Mesothelial cell of epicardium (in vitro differentiated cells): Measurements from ENCODE around the gene ARID3C. TPM values are rescaled to one million over a fixed set of nuclear protein-coding genes. Genes with fewer than 3 reads are reported as not detected.

Experiments used
- DNase-seq, 2 experiments: peaks; one replicate each; pipeline ENCODE4 v3.0.0; 2021; ENCODE audit warnings: low spot score in 2 of 2; ENCODE audit not compliant: unreplicated experiment in 2 of 2
- H3K27ac Mint-ChIP-seq: 2 replicates; pipeline ENCODE4 v1.8.0; 2021; ENCODE audit warnings: mixed read lengths
- H3K27me3 Mint-ChIP-seq: 2 replicates; pipeline ENCODE4 v1.8.0; 2021; ENCODE audit warnings: low read depth, mixed read lengths
- H3K36me3 Mint-ChIP-seq: 2 replicates; pipeline ENCODE4 v1.8.0; 2021; ENCODE audit warnings: mixed read lengths
- H3K4me1 Mint-ChIP-seq: 2 replicates; pipeline ENCODE4 v1.8.0; 2021; ENCODE audit warnings: mixed read lengths
- H3K4me3 Mint-ChIP-seq: 2 replicates; pipeline ENCODE4 v1.8.0; 2021; ENCODE audit warnings: mild to moderate bottlenecking, moderate library complexity, mixed read lengths
- H3K9me3 Mint-ChIP-seq: 2 replicates; pipeline ENCODE4 v1.8.0; 2021; ENCODE audit warnings: mixed read lengths
- total RNA-seq: library from RNA; stranded (reverse); gene quantifications from 3 replicates; pipeline ENCODE4 v1.2.1, GENCODE V29; 2021
- TF ChIP-seq, protein P1 (sequence below): fragments of 200-600 bp; sonication (generic); IDR thresholded peaks from one replicate; pipeline ENCODE4 v1.5.0; 2021; ENCODE audit warnings: antibody characterized with exemption; ENCODE audit not compliant: unreplicated experiment

The ARID3C gene
- total RNA-seq, 1 donor from 2014 or later, result 0.80 TPM

DNA sequence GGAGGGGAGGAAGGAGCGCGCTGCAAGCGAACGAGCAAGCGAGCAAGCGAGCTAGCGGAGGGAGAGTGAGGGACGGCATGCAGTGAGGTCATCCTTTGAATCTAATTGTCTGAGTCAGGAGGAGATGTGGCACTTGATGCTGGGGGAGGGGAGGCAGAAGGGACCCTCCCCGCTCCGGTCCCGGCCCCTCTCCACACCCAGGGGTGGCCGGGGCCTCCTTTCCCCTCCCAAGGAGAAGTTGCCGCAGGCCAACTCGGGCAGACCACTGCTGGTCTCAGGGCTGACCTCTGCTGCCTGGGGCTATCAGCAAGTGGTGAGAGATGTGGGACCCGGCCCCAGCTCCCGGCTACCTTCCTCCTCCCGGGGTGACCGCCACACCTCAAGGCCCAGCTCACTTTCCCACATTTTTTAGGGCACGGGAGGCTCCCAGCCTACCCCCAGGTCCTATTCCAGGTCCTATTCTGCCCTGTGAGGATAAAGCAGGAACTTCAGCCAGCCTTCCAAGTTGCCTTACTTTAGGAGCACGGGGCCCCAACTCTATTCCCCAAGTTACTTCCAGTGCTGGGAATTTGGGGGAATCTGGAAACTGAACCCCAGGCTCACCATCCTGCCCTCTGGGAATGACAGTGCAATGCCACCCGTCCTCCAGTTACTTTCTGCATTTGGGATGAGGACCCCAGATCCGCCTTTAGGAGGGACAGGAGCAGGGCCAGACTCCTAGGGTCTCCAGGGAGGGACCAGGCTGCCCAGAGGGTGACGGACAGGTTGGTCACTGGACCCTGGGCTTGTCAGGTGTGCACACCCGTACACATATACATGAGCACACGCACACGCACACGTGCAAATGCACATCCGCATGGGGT is 50.4 kb downstream of the ARID3C start:
- H3K36me3 Mint-ChIP-seq, result no peaks in the 10 kb centered on the region

DNA sequence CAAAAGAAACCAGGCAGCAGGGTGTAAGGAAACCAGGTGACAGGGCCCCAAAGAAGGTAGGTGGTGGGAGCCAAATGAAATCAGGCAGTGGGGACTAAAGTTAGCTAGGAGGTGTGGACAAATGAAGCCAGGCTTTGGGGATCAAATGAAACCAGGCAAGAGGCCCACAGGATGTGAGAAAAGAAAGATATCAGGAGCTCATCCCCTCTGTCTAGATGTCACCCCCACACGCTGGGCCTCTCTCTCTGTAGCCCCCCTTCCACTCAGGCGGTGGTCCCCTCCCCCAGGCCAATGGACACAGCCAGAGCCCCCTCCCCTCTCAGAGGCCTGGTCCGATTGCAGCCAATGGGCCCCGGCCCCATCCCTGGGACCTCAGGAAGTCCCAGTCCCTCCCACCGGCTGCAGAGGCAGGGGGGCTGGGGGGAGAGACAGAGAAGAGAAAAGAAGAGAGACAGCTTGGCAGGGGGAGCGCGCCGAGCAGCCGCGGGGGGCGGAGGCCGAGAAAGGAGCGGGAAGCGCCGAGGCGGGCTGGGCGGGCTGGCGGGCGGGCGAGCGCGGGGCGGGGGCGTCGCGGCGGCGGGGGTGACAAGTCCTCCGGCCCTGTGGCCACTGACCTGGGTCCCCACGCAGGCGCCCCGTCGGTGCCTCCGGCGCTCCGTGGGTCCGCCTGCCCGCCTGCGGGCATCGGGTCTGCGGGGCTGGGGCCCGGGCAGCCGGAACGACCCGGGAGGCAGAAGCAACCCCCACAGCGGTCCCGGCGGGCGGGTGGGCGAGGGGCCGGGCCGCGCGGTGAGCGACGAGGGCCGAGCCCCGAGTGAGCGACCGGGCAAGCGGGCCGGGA is 51.2 kb downstream of the ARID3C start:
- DNase-seq, result no peak
- peak overlapping the region; percentile 89 for H3K27ac Mint-ChIP-seq

More for the DNA sequence above, 50.4 kb downstream of the ARID3C start:
- DNase-seq, result peak in 1 of 2 experiments; percentile 67
- peaks cover 48% of the 10 kb centered on the region for H3K4me1 Mint-ChIP-seq
- peak overlapping the region; percentile 59 for H3K27ac Mint-ChIP-seq
- TF ChIP-seq, protein P1, sequence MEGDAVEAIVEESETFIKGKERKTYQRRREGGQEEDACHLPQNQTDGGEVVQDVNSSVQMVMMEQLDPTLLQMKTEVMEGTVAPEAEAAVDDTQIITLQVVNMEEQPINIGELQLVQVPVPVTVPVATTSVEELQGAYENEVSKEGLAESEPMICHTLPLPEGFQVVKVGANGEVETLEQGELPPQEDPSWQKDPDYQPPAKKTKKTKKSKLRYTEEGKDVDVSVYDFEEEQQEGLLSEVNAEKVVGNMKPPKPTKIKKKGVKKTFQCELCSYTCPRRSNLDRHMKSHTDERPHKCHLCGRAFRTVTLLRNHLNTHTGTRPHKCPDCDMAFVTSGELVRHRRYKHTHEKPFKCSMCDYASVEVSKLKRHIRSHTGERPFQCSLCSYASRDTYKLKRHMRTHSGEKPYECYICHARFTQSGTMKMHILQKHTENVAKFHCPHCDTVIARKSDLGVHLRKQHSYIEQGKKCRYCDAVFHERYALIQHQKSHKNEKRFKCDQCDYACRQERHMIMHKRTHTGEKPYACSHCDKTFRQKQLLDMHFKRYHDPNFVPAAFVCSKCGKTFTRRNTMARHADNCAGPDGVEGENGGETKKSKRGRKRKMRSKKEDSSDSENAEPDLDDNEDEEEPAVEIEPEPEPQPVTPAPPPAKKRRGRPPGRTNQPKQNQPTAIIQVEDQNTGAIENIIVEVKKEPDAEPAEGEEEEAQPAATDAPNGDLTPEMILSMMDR, result no peak
- peaks cover 76% of the 10 kb centered on the region for H3K27me3 Mint-ChIP-seq
- H3K4me3 Mint-ChIP-seq, result peak overlapping the region; percentile 62
- no peaks in the 10 kb centered on the region for H3K9me3 Mint-ChIP-seq

DNA sequence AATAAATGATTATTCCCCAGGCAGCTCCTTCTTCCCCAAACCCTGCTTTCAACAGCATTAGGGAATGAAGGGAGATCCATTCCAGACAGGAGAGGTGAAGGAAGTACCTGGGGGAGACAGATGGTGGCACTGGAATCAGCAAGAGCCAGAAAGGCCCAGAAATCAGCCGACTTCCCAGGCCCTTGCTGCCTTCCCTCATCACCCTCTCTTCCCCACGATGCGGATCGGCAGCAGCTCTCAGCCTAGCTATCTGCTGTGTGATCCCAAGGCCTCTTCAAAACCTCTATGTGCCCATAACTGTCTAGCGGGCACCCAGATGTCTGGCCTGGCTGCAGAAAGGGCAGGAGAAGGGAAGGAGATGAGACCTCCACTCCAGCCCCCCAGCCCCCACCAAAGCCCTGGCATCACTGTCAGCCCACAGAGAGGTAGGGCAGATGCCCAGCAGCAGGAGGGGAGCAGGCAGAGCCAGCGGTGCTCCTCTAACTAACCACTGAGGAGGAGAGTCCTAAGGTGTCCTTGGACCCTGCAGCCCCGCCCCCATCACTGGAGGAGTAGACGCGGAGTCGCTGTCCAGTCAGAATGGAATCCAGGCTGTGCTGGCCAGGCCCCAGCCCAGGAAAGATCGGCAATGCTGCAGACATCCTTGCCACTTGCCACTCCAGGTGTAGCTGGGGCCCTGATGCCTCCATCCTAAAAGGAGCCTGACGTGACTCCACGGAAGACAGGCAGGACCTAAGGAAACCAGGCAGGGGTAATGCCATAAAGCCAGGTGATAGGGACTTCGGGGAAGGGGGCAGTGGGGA is 52.1 kb downstream of the ARID3C start:
- Mint-ChIP-seq H3K27ac (peak overlapping the region; percentile 89), H3K4me1 (peaks cover 44% of the 10 kb centered on the region), H3K9me3 (no peaks in the 10 kb centered on the region), H3K27me3 (peaks cover 62% of the 10 kb centered on the region), H3K36me3 (no peaks in the 10 kb centered on the region), H3K4me3 (peak overlapping the region; percentile 68)
- TF ChIP-seq, protein P1, result no peak
- DNase-seq, result no peak

More for the DNA sequence above, 51.2 kb downstream of the ARID3C start:
- TF ChIP-seq, protein P1, result no peak
- Mint-ChIP-seq H3K36me3 (no peaks in the 10 kb centered on the region), H3K4me3 (peak overlapping the region; percentile 68), H3K4me1 (peaks cover 47% of the 10 kb centered on the region), H3K27me3 (peaks cover 69% of the 10 kb centered on the region), H3K9me3 (no peaks in the 10 kb centered on the region)

DNA sequence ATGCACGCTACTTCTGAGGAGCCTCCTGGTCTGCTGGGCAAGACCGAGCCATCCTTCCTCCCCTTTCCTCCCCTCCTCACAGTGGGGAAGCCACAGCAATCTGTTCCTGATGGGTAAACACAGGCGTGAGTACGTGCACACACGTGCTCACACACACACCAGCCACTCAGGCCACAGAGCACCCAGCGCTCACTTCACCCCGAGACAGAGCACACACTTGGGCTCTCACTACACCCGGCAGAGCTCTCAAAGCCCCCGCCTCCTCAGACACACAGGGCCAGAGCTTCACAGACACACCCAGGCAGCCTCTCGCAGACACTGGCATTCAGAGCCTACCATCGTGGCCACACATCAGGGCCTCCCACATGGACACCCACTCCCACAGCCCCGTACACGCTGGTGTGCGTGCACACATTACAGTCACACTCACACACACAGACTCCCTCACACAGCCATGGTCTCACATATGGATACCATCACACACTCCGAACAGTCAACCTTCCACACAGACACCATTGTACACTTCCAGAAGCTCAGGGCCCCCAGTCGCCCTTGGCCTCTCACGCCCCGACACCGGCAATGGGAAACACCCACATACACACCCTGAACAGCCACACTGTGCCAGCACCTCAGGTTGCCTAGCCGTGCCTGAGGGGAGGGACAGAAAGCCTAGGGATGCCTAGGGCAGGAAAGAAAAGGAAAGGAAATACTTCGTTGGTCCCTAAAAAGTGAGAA is 52.8 kb downstream of the ARID3C start:
- Mint-ChIP-seq H3K27ac (peak overlapping the region; percentile 44), H3K4me3 (peak overlapping the region; percentile 4), H3K27me3 (peaks cover 57% of the 10 kb centered on the region), H3K4me1 (peaks cover 51% of the 10 kb centered on the region), H3K9me3 (no peaks in the 10 kb centered on the region), H3K36me3 (no peaks in the 10 kb centered on the region)
- TF ChIP-seq, protein P1, result no peak
- no peak for DNase-seq
